ENCODE data around the gene SPG21.

DNA sequence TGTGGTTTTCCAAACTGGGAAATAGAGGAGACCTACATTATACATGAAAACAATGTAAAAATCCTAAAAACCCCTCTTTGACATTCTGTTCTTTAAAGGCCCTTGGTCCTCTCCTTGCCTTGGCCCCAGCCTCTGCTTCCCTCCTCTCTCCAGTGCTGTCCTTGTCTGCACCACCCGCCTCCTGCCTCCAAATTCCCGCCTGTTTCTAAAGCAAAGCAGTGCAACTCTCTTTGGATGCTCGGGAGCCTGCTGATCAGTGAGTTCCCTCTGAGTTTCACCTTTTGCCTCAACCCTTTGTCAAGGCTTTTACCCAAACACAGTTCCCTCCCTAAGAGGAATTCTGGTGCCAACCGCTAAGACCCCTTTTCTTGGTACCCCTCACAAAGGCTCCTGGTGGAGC lies 70.0 kb downstream of the SPG21 start:
- no peak for TF ChIP-seq CTCF (conservative IDR thresholded peaks at IDR 0.05; ENCODE audit: low read depth, low read length)
- TF ChIP-seq EZH2 (IDR thresholded peaks at IDR 0.05; ENCODE audit: low read length, unreplicated experiment), result no peak

All from PC-3 (cell line).